GM12878 (cell line): Measurements from ENCODE around the gene B4GALT5. TPM values are rescaled to one million over a fixed set of nuclear protein-coding genes. Genes with fewer than 3 reads are reported as not detected.

Source experiments
- ATAC-seq: fragments of 200-7000 bp; cut with Tn5 transposase; 3 replicates; pipeline ENCODE4 v1.9.1; 2020; ENCODE audit warnings: mild to moderate bottlenecking, moderate library complexity
- BruUV-seq: library from RNA; stranded (reverse); fragments of 400-500 nt; replicated peaks from 2 replicates; lab custom pipeline; 2021; lab: Mats Ljungman, UMichigan
- CTCF ChIA-PET: fragments of 300-600 bp; sonication (Branson Sonifier 250); formaldehyde crosslinking; extraction: SDS; loops from one replicate; lab custom pipeline; 2021; ENCODE audit warnings: inconsistent platforms; lab: Yijun Ruan, JAX
- POLR2A ChIA-PET: fragments of 350-600 bp; formaldehyde crosslinking; extraction: SDS; loops from one replicate; lab custom pipeline; 2021; ENCODE audit warnings: inconsistent platforms; lab: Charles Lee
- RAD21 ChIA-PET: fragments of 300-600 bp; sonication (Branson Sonifier 250); formaldehyde crosslinking; loops from one replicate; lab custom pipeline; 2023; ENCODE audit warnings: antibody characterized with exemption; ENCODE audit not compliant: unreplicated experiment; lab: Charles Lee
- SMC1A ChIA-PET: fragments of 300-600 bp; sonication (Branson Sonifier 250); formaldehyde crosslinking; loops from one replicate; lab custom pipeline; 2023; ENCODE audit not compliant: unreplicated experiment, uncharacterized antibody; lab: Charles Lee
- DNase-seq: peaks from one replicate; pipeline ENCODE4 v3.0.0-alpha.2; 2011; ENCODE audit warnings: low read depth, low spot score
- FAIRE-seq: peaks from 3 replicates; lab custom pipeline; 2011; peaks lifted over from hg19 to GRCh38; lab: Jason Lieb, UNC
- H2AFZ ChIP-seq: 2 replicates; pipeline ENCODE4 v1.6.0; 2011; ENCODE audit warnings: low read depth, low read length, control low read depth; ENCODE audit not compliant: control insufficient read depth
- H3K27ac ChIP-seq: 2 replicates; pipeline ENCODE4 v1.5.1; 2011; ENCODE audit warnings: control low read depth; ENCODE audit not compliant: control insufficient read depth, insufficient read depth
- H3K27me3 ChIP-seq, 2 experiments: replicated peaks in 1 of 2; 2 replicates each; pipeline versions ENCODE4 v1.6.0 to v1.6.1; 2011; ENCODE audit warnings: low read length in 1 of 2; ENCODE audit not compliant: control insufficient read depth in 2 of 2, insufficient read depth in 2 of 2
- H3K36me3 ChIP-seq, 2 experiments: 2 replicates each; pipeline ENCODE4 v1.5.1; 2011; ENCODE audit warnings: low read length in 1 of 2; ENCODE audit not compliant: control insufficient read depth in 2 of 2, insufficient read depth in 2 of 2
- H3K4me1 ChIP-seq: 2 replicates; pipeline ENCODE4 v1.6.1; 2011; ENCODE audit warnings: mild to moderate bottlenecking, low read length, moderate library complexity, mixed read lengths; ENCODE audit not compliant: control insufficient read depth, insufficient read depth
- H3K4me2 ChIP-seq: 2 replicates; pipeline ENCODE4 v1.6.0; 2011; ENCODE audit warnings: control low read depth; ENCODE audit not compliant: control insufficient read depth, insufficient read depth
- H3K4me3 ChIP-seq: fragments of 200-600 bp; sonication (generic); 2 replicates; pipeline ENCODE4 v1.5.1; 2016
- H3K79me2 ChIP-seq: 2 replicates; pipeline ENCODE4 v1.6.0; 2011; ENCODE audit warnings: low read length; ENCODE audit not compliant: control insufficient read depth, insufficient read depth
- H3K9ac ChIP-seq: 2 replicates; pipeline ENCODE4 v1.8.0; 2011; ENCODE audit warnings: low read length, control low read depth, mixed read lengths; ENCODE audit not compliant: control insufficient read depth, insufficient read depth
- H3K9me3 ChIP-seq: replicated peaks from 3 replicates; pipeline ENCODE4 v1.5.1; 2011; ENCODE audit warnings: mild to moderate bottlenecking, low read length; ENCODE audit not compliant: control insufficient read depth, insufficient read depth
- H4K20me1 ChIP-seq: 2 replicates; pipeline ENCODE4 v1.6.0; 2011; ENCODE audit not compliant: control insufficient read depth, insufficient read depth
- IKZF2 ChIP-seq, 2 experiments: fragments of 450-650 bp; IDR thresholded peaks; 2 replicates each; pipeline ENCODE4 v1.6.1; 2017; ENCODE audit warnings: mild to moderate bottlenecking in 2 of 2, moderate library complexity in 2 of 2
- JUNB ChIP-seq: IDR thresholded peaks from 2 replicates; pipeline ENCODE4 v1.6.1; 2016; ENCODE audit warnings: antibody characterized with exemption, mild to moderate bottlenecking
- JUND ChIP-seq: IDR thresholded peaks from 2 replicates; pipeline ENCODE4 v1.6.1; 2012; ENCODE audit warnings: low read depth, mild to moderate bottlenecking, low read length, improper control_type of control experiment, moderate library complexity
- RUNX3 ChIP-seq: IDR thresholded peaks from 2 replicates; pipeline ENCODE4 v1.6.1; 2012; ENCODE audit warnings: low read length, inconsistent platforms
- WGBS: methylation state at CpG from one replicate; pipeline ENCODE4 v1.1.6; 2016; ENCODE audit warnings: low lambda C conversion rate; ENCODE audit not compliant: insufficient replicate concordance, insufficient coverage; ENCODE audit errors: missing lambda C conversion rate; 5-methylcytosine and 5-hydroxymethylcytosine counted together
- in situ Hi-C: fragments of 300-500 bp; cut with MboI; formaldehyde crosslinking; loops from 9 replicates; pipeline ENCODE4 v1.14.3; 2018; ENCODE audit warnings: mixed read lengths
- intact Hi-C: fragments of 100-400 bp; cut with micrococcal nuclease; formaldehyde crosslinking; loops from one replicate; pipeline ENCODE4 v1.14.2; 2022; ENCODE audit not compliant: unreplicated experiment
- polyA plus RNA-seq, 11 experiments: library from polyadenylated mRNA; depleted of rRNA in 4 of 11; unstranded in 6 of 11; stranded (reverse) in 5 of 11; fragments of >200 nt; fragmentation: Nextera tagmentation in 4 of 11; fragmentation: Illumina TruSeq in 1 of 11; extraction: Ambion mirVana in 4 of 11; extraction: Trizol in 1 of 11; gene quantifications; 1 replicate in 1 of 11; 2 replicates in 10 of 11; pipeline versions ENCODE4 v1.2.1 to v1.2.3, GENCODE V29; 2011 to 2016; ENCODE audit warnings: inconsistent platforms in 2 of 11, missing spikeins in 2 of 11, low read depth in 1 of 11
- total RNA-seq, 4 experiments: library from RNA; depleted of rRNA in 3 of 4; stranded (reverse); fragments of >200 nt in 3 of 4; fragmentation: Illumina TruSeq in 1 of 4; extraction: Trizol in 1 of 4; gene quantifications; 2 replicates each; pipeline versions ENCODE4 v1.2.1 to v1.2.3, GENCODE V29; 2013 to 2021
- TF ChIP-seq, protein P1 (sequence below): fragments of 450-650 bp; IDR thresholded peaks from 2 replicates; pipeline ENCODE4 v1.6.1; 2017; ENCODE audit warnings: mild to moderate bottlenecking, moderate library complexity
- TF ChIP-seq, protein P2 (sequence below): fragments of 450-650 bp; IDR thresholded peaks from 2 replicates; pipeline ENCODE4 v1.6.1; 2018; ENCODE audit warnings: mild to moderate bottlenecking, low read depth, moderate library complexity; ENCODE audit not compliant: partially characterized antibody
- TF ChIP-seq, protein P3 (sequence below): IDR thresholded peaks from 2 replicates; pipeline ENCODE4 v1.6.1; 2011; ENCODE audit warnings: borderline replicate concordance, low read depth, mild to moderate bottlenecking, moderate library complexity, mixed read lengths, low read length; ENCODE audit not compliant: insufficient read depth; ENCODE audit errors: extremely low read length

Gene B4GALT5
- total and polyA plus RNA-seq, 10 of the 15 experiments (the other 5 are each of a cell fraction or from before 2014, with no cell fraction given), result 2.0 to 55.5 (median 20.2) TPM

DNA sequence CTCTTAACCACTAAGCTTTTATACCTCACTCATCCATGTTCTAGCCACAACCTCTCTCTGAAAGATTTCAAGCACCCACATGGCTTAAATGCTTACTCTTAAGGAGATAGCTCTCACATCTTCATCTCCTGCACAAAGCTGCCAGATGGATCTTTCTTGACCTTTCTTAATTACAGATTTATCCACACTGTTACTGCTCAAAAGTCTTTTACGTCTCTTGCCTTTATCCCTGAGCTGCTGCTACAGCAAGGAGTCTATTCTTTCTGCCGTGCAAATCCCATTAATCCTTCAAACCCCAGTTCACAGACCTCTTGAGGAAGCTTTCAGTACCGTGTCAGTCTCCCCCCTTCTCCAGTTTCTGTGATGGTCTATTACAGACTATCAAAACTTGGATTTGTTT lies 54.6 kb downstream of the B4GALT5 start:
- Histone ChIP-seq H3K36me3 (peaks cover 4 to 12% of the 10 kb centered on the region in 2 experiments), H3K4me3 (no peak overlapping the region), H3K9me3 (no peaks in the 10 kb centered on the region), H4K20me1 (no peaks in the 10 kb centered on the region; the same call in 1 of the 2 replicates), H3K27me3 (no peaks in the 10 kb centered on the region), H3K9ac (no peak overlapping the region), H3K4me2 (no peak overlapping the region), H3K79me2 (peaks cover 66% of the 10 kb centered on the region), H2AFZ (no peak overlapping the region), H3K4me1 (peaks cover 49% of the 10 kb centered on the region), H3K27ac (no peak overlapping the region)
- intact Hi-C loops, result no loop called here
- TF ChIP-seq JUNB (no peak), RUNX3 (peak; percentile 23; the same call in 1 of the 2 replicates)
- ChIA-PET SMC1A (interaction anchor here (0.7 to 2.8 kb wide), 14 partner anchors 9 to 188 kb away, joined by 3 to 10 read pairs (median 4); no protein-coding TSS in a partner anchor), POLR2A (interaction anchor here (1.6 kb wide), 1 partner anchor 17 kb away, joined by 6 read pairs; no protein-coding TSS in a partner anchor), CTCF (interaction anchor here (0.6 to 1.9 kb wide), 9 partner anchors 10 to 189 kb away, joined by 3 to 11 read pairs (median 4); no protein-coding TSS in a partner anchor), RAD21 (interaction anchor here (1.3 to 2.3 kb wide), 2 partner anchors 10 to 28 kb away, joined by 5 to 15 read pairs; no protein-coding TSS in a partner anchor)
- in situ Hi-C loops, result no loop called here
- WGBS, result 85% methylated on average over 3 of the region's 3 CpGs
- DNase-seq (no peak), ATAC-seq (no peak), FAIRE-seq (peak; percentile 38)
- no TSS peak for BruUV-seq

DNA sequence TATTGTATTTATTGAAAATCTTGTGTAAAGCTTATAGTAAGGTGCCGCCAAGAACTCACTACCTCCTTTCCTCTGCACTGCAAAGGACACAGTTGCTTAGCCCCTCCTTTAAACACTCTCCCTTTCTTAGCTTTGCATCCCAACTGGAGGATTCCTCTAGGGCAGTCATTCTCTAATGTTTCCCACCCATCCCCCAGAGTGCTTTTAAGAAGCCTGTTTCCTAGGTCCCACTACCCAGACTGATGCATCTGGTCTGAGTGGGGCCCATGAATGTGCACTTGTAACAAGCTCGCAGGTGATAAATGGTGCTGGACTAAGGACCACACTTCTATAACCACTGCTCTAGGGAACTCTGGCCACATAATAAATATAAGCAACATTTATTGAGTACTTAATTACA lies 55.2 kb downstream of the B4GALT5 start:
- SMC1A ChIA-PET, result interaction anchor here (0.7 to 2.8 kb wide), 17 partner anchors 8 to 188 kb away, joined by 3 to 10 read pairs (median 3); no protein-coding TSS in a partner anchor
- 95% methylated on average over 2 of the region's 2 CpGs for WGBS
- H4K20me1 ChIP-seq, result no peaks in the 10 kb centered on the region; the same call in 1 of the 2 replicates
- no peak overlapping the region for H3K4me3 ChIP-seq
- intact Hi-C loops (no loop called here), in situ Hi-C loops (no loop called here)
- no peaks in the 10 kb centered on the region for H3K9me3 ChIP-seq
- FAIRE-seq (no peak), DNase-seq (no peak), ATAC-seq (no peak)
- H3K4me2 ChIP-seq, result no peak overlapping the region
- CTCF ChIA-PET, result interaction anchor here (0.6 to 1.9 kb wide), 10 partner anchors 10 to 230 kb away, joined by 3 to 11 read pairs (median 4); no protein-coding TSS in a partner anchor
- POLR2A ChIA-PET, result interaction anchor here (0.6 to 1.6 kb wide), 3 partner anchors 9 to 17 kb away, joined by 3 to 6 read pairs (median 3); no protein-coding TSS in a partner anchor
- H2AFZ ChIP-seq, result no peak overlapping the region
- H3K4me1 ChIP-seq, result peaks cover 45% of the 10 kb centered on the region
- no peak overlapping the region for H3K9ac ChIP-seq
- no peaks in the 10 kb centered on the region for H3K27me3 ChIP-seq
- RAD21 ChIA-PET, result interaction anchor here (0.6 to 2.3 kb wide), 5 partner anchors 10 to 45 kb away, joined by 3 to 15 read pairs (median 3); no protein-coding TSS in a partner anchor
- peaks cover 62% of the 10 kb centered on the region for H3K79me2 ChIP-seq
- BruUV-seq, result no TSS peak
- peaks cover 5 to 13% of the 10 kb centered on the region in 2 experiments for H3K36me3 ChIP-seq
- H3K27ac ChIP-seq, result no peak overlapping the region
- TF ChIP-seq IKZF2 (IDR thresholded peaks at IDR 0.05), result no peak
- TF ChIP-seq, protein P1, sequence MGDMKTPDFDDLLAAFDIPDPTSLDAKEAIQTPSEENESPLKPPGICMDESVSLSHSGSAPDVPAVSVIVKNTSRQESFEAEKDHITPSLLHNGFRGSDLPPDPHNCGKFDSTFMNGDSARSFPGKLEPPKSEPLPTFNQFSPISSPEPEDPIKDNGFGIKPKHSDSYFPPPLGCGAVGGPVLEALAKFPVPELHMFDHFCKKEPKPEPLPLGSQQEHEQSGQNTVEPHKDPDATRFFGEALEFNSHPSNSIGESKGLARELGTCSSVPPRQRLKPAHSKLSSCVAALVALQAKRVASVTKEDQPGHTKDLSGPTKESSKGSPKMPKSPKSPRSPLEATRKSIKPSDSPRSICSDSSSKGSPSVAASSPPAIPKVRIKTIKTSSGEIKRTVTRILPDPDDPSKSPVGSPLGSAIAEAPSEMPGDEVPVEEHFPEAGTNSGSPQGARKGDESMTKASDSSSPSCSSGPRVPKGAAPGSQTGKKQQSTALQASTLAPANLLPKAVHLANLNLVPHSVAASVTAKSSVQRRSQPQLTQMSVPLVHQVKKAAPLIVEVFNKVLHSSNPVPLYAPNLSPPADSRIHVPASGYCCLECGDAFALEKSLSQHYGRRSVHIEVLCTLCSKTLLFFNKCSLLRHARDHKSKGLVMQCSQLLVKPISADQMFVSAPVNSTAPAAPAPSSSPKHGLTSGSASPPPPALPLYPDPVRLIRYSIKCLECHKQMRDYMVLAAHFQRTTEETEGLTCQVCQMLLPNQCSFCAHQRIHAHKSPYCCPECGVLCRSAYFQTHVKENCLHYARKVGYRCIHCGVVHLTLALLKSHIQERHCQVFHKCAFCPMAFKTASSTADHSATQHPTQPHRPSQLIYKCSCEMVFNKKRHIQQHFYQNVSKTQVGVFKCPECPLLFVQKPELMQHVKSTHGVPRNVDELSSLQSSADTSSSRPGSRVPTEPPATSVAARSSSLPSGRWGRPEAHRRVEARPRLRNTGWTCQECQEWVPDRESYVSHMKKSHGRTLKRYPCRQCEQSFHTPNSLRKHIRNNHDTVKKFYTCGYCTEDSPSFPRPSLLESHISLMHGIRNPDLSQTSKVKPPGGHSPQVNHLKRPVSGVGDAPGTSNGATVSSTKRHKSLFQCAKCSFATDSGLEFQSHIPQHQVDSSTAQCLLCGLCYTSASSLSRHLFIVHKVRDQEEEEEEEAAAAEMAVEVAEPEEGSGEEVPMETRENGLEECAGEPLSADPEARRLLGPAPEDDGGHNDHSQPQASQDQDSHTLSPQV, result no peak
- TF ChIP-seq, protein P2, sequence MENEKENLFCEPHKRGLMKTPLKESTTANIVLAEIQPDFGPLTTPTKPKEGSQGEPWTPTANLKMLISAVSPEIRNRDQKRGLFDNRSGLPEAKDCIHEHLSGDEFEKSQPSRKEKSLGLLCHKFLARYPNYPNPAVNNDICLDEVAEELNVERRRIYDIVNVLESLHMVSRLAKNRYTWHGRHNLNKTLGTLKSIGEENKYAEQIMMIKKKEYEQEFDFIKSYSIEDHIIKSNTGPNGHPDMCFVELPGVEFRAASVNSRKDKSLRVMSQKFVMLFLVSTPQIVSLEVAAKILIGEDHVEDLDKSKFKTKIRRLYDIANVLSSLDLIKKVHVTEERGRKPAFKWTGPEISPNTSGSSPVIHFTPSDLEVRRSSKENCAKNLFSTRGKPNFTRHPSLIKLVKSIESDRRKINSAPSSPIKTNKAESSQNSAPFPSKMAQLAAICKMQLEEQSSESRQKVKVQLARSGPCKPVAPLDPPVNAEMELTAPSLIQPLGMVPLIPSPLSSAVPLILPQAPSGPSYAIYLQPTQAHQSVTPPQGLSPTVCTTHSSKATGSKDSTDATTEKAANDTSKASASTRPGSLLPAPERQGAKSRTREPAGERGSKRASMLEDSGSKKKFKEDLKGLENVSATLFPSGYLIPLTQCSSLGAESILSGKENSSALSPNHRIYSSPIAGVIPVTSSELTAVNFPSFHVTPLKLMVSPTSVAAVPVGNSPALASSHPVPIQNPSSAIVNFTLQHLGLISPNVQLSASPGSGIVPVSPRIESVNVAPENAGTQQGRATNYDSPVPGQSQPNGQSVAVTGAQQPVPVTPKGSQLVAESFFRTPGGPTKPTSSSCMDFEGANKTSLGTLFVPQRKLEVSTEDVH, result no peak
- no peak for TF ChIP-seq JUND
- TF ChIP-seq, protein P3, sequence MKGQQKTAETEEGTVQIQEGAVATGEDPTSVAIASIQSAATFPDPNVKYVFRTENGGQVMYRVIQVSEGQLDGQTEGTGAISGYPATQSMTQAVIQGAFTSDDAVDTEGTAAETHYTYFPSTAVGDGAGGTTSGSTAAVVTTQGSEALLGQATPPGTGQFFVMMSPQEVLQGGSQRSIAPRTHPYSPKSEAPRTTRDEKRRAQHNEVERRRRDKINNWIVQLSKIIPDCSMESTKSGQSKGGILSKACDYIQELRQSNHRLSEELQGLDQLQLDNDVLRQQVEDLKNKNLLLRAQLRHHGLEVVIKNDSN, result no peak
